Vagina (tissue), 2 donors: ENCODE results near the gene HPCAL1. TPM values are rescaled to one million over a fixed set of nuclear protein-coding genes. Genes with fewer than 3 reads are reported as not detected.

Experiments
- DNase-seq, 2 donors: peaks; one replicate each; pipeline ENCODE4 v3.0.0-alpha.2; 2017; ENCODE audit errors: extremely low spot score in 2 of 2
- H3K27ac ChIP-seq: fragments of 200-600 bp; sonication (generic); one replicate; pipeline ENCODE4 v1.5.1; 2019
- H3K27me3 ChIP-seq: fragments of 200-600 bp; sonication (generic); one replicate; pipeline ENCODE4 v1.5.1; 2019
- H3K36me3 ChIP-seq, 2 donors: fragments of 200-600 bp; sonication (generic); one replicate each; pipeline ENCODE4 v1.5.1; 2017 to 2019
- H3K4me1 ChIP-seq: fragments of 200-600 bp; sonication (generic); one replicate; pipeline ENCODE4 v1.5.1; 2019
- H3K4me3 ChIP-seq, 2 donors: fragments of 200-600 bp; sonication (generic); 1 replicate in 1 of 2; 2 replicates in 1 of 2; pipeline ENCODE4 v1.5.1; 2016 to 2019
- H3K9me3 ChIP-seq: fragments of 200-600 bp; sonication (generic); one replicate; pipeline ENCODE4 v1.5.1; 2019
- POLR2A ChIP-seq, 2 donors: fragments of 450-650 bp; IDR thresholded peaks; one replicate each; pipeline ENCODE4 v1.6.1; 2017; ENCODE audit warnings: antibody characterized with exemption in 2 of 2, mild to moderate bottlenecking in 2 of 2, moderate library complexity in 2 of 2
- POLR2AphosphoS5 ChIP-seq, 2 donors: sonication (generic); formaldehyde crosslinking; IDR thresholded peaks; one replicate each; pipeline ENCODE4 v1.9.0; 2017; ENCODE audit warnings: antibody characterized with exemption in 2 of 2, mild to moderate bottlenecking in 2 of 2, low read depth in 1 of 2; ENCODE audit not compliant: insufficient read depth in 1 of 2
- intact Hi-C: fragments of 100-400 bp; cut with DNase I; formaldehyde crosslinking; loops from one replicate; pipeline ENCODE4 v1.15.1; 2023
- total RNA-seq: library from RNA; depleted of rRNA; stranded (reverse); fragments of >200 nt; gene quantifications from one replicate; pipeline ENCODE4 v1.2.3, GENCODE V29; 2016
- TF ChIP-seq, protein P1 (sequence below), 3 experiments: fragments of 450-650 bp in 2 of 3; fragments of 200-600 bp in 1 of 3; sonication (generic) in 1 of 3; IDR thresholded peaks; one replicate each; pipeline ENCODE4 v1.5.1; 2017 to 2019; ENCODE audit warnings: antibody characterized with exemption in 3 of 3, mild to moderate bottlenecking in 2 of 3, moderate library complexity in 2 of 3

Gene HPCAL1
- total RNA-seq, 1 donor from 2014 or later: 43.7 TPM

DNA sequence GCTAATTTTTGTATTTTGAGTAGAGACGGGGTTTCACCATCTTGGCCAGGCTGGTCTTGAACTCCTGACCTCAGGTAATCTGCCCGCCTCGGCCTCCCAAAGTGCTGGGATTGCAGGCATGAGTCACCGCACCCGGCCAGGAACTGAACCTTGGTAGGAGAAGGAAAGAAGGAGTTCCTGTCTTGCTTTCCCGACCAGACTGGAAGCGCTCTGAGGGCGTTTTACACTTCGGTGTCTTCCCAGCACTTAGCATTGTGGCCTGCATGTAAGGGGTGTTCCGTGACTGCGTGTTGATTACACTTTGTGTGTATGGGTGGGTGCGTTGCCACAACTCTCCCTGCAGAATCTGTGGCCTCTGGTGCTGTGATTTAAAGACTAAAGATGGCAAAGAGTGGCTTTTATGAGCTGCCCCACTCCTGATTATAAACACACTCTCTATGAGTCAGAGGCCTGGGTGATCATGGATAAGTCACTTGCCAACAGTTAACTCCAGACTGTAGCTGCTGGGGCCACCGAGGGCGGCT is 99.4 kb downstream of the HPCAL1 start:
- intact Hi-C loops: loop anchor here (5.0 kb wide), 1 partner anchor 100 kb away; the partner anchor contains the start of gene HPCAL1

DNA sequence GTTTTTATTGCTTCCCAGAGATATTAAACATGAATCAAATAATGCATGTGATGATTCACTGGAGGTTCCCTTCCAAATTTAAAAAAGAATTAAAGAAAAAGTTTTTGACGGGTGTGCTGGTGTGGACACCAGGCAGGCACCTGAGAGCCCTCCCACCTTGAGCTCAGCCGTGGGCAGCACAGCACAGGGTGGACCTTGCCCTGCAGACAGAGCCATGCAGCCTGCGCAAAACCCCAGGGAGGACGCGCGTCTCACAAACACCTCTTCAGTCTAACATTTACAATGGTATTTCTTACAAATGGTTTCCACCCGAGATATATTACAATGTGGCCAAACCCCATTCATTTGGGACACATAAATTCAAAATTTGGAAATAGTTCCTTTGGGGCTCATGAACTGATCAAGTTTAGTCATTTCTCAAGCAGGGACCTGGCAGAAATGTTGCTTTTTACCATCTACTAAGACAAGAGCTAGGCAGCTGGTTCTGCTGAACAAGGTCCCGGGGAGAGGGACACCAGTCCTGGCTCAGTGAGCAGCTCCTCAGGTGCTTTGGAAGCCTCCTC is 100.0 kb downstream of the HPCAL1 start:
- H3K36me3 ChIP-seq: no peaks in the 10 kb centered on the region
- H3K9me3 ChIP-seq: no peaks in the 10 kb centered on the region
- DNase-seq: no peak
- no peak overlapping the region for H3K4me3 ChIP-seq
- H3K4me1 ChIP-seq: peaks cover 56% of the 10 kb centered on the region
- no peaks in the 10 kb centered on the region for H3K27me3 ChIP-seq
- TF ChIP-seq POLR2AphosphoS5 (IDR thresholded peaks at IDR 0.05; ENCODE audit: insufficient read depth in 1 of 2, low read depth in 1 of 2): peak in 1 of 2 donors; percentile 43
- no peak for TF ChIP-seq POLR2A (IDR thresholded peaks at IDR 0.05)
- TF ChIP-seq, protein P1, sequence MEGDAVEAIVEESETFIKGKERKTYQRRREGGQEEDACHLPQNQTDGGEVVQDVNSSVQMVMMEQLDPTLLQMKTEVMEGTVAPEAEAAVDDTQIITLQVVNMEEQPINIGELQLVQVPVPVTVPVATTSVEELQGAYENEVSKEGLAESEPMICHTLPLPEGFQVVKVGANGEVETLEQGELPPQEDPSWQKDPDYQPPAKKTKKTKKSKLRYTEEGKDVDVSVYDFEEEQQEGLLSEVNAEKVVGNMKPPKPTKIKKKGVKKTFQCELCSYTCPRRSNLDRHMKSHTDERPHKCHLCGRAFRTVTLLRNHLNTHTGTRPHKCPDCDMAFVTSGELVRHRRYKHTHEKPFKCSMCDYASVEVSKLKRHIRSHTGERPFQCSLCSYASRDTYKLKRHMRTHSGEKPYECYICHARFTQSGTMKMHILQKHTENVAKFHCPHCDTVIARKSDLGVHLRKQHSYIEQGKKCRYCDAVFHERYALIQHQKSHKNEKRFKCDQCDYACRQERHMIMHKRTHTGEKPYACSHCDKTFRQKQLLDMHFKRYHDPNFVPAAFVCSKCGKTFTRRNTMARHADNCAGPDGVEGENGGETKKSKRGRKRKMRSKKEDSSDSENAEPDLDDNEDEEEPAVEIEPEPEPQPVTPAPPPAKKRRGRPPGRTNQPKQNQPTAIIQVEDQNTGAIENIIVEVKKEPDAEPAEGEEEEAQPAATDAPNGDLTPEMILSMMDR (IDR thresholded peaks at IDR 0.05): no peak
- H3K27ac ChIP-seq: no peak overlapping the region
- intact Hi-C loops: loop anchor here (5.0 kb wide), 1 partner anchor 100 kb away; the partner anchor contains the start of gene HPCAL1

More for the DNA sequence above, 99.4 kb downstream of the HPCAL1 start:
- no peaks in the 10 kb centered on the region for H3K36me3 ChIP-seq
- TF ChIP-seq, protein P1 (IDR thresholded peaks at IDR 0.05): no peak
- TF ChIP-seq POLR2A (IDR thresholded peaks at IDR 0.05) (no peak), POLR2AphosphoS5 (IDR thresholded peaks at IDR 0.05; ENCODE audit: insufficient read depth in 1 of 2, low read depth in 1 of 2) (no peak)
- H3K4me1 ChIP-seq: peaks cover 56% of the 10 kb centered on the region
- no peak for DNase-seq
- no peak overlapping the region for H3K27ac ChIP-seq
- H3K27me3 ChIP-seq: no peaks in the 10 kb centered on the region
- H3K9me3 ChIP-seq: no peaks in the 10 kb centered on the region
- no peak overlapping the region for H3K4me3 ChIP-seq

DNA sequence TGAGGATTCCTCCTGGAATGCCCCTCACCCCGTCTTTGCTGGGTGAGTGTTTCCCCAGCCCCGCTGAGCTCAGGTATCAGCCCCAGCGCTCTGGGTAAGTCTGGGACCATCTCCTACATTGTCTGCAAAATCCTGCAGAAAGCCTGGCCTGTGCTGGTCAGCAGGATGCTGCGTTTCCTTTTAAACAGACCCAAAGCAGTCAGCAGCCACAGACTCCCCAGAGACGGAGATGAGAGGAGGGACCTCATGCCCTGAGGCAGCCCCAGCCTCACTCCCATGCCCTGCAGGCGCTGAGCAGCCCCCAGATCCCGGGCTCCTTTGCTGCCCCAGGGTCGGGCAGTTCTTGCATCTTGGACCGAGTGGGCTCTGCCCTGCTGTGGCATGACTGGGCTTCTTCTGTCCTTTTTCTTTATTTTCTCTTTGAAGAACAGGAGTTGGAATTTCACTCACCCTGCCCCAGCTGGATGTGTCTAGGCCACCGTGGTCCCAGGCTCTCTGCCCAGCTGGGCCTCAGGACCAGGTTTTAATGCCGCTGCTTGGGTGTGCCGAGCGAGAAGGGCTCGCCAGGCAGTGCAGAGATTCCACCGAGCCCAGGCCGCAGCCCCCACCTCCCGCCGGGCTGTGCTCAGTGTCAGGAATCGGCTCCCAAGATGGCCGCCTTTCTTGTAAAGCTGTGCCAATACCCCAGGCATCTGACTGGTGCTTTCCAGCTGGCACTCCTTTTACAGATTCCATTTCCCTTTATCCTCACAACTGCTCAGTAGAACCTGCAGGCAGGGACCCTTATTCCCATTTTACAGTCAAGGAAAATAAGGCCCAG is 101.8 kb downstream of the HPCAL1 start:
- TF ChIP-seq POLR2AphosphoS5 (IDR thresholded peaks at IDR 0.05; ENCODE audit: insufficient read depth in 1 of 2, low read depth in 1 of 2) (no peak), POLR2A (IDR thresholded peaks at IDR 0.05) (no peak)
- TF ChIP-seq, protein P1 (IDR thresholded peaks at IDR 0.05): no peak
- Histone ChIP-seq H3K36me3 (no peaks in the 10 kb centered on the region), H3K9me3 (no peaks in the 10 kb centered on the region), H3K4me3 (no peak overlapping the region), H3K27ac (peak overlapping the region; percentile 65), H3K27me3 (no peaks in the 10 kb centered on the region), H3K4me1 (peaks cover 74% of the 10 kb centered on the region)
- intact Hi-C loops: loop anchor here (5.0 kb wide), 1 partner anchor 102 kb away; the partner anchor contains the start of gene HPCAL1
- DNase-seq: no peak

DNA sequence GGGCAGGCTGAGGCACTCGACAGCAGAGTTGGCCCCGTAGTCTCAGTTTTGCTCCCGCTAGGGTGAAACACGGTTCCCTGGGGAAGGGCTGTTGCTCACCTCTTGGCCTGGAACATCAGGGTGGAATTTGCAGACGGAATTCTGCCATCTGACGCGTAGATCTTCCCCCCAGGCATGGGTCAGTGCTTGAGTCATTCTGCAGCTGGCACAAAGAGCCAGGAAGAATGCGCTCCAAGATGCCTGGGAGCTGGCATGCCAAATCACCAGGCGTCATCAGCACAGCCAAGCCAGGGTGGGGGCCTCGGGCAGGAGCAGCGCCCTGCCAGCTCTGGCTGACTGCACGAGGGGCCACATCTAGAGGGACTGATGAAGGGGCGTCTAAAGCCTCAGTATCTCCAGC is 102.7 kb downstream of the HPCAL1 start:
- Histone ChIP-seq H3K27ac (peak overlapping the region; percentile 65), H3K4me3 (no peak overlapping the region), H3K4me1 (peaks cover 74% of the 10 kb centered on the region), H3K36me3 (no peaks in the 10 kb centered on the region), H3K27me3 (no peaks in the 10 kb centered on the region), H3K9me3 (no peaks in the 10 kb centered on the region)
- intact Hi-C loops: no loop called here
- TF ChIP-seq POLR2AphosphoS5 (IDR thresholded peaks at IDR 0.05; ENCODE audit: insufficient read depth in 1 of 2, low read depth in 1 of 2): peak; percentile 50 to 75
- TF ChIP-seq, protein P1 (IDR thresholded peaks at IDR 0.05): no peak
- DNase-seq: no peak
